Endometrial microvascular endothelial cells (primary cell): ENCODE measurements around the gene PPP2R2B. TPM values are rescaled to one million over a fixed set of nuclear protein-coding genes. Genes with fewer than 3 reads are reported as not detected.

Experiments
- in situ Hi-C: cut with HindIII; loops from 2 replicates; pipeline ENCODE4 v1.10.0; 2017; ENCODE audit warnings: low sequenced_read_pairs, low pct_unique_long_range_greater_than_20kb; ENCODE audit errors: inconsistent ontology term
- total RNA-seq: library from RNA; depleted of rRNA; stranded (reverse); fragments of >200 nt; gene quantifications from one replicate; pipeline ENCODE4 v1.2.3, GENCODE V29; 2015; ENCODE audit errors: inconsistent ontology term

Gene PPP2R2B
- total RNA-seq, 1 donor from 2014 or later = not detected

GRCh38 chr5:146840016-146840415, 38.5 kb downstream of the PPP2R2B start:
- in situ Hi-C loops = no loop called here

DNA sequence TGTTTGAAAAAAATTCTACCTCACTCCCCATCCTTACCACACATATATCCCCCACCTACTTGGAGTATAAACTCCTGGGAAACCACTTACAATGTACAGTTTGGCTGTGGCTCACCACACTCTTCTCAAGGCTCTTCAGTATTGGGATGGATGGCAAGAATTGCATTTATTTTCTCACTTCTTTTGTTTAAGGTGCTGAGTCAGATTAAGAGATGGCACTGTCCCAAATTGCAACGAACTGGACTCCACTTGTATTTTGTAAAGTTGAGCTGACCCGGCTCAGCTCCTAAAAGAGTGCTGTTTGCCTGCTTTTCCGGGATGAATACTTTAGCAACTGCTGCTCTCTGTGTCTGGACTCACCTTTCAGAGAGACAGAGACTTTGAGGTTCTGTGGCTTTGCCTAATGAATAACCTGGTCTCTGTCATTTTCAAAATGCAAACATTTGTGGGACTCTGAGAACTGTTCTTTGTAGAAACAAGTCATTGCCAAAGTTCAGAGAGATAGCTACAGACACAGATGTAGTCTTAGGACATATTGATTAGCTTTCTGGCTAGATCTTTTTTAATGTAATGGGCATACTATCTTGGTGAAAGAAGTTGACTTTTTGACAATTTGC, 42.2 kb downstream of the PPP2R2B start:
- in situ Hi-C loops = no loop called here

- in situ Hi-C loops = no loop called here
Measured at GRCh38 chr5:146832985-146833732, 45.4 kb downstream of the PPP2R2B start.

DNA sequence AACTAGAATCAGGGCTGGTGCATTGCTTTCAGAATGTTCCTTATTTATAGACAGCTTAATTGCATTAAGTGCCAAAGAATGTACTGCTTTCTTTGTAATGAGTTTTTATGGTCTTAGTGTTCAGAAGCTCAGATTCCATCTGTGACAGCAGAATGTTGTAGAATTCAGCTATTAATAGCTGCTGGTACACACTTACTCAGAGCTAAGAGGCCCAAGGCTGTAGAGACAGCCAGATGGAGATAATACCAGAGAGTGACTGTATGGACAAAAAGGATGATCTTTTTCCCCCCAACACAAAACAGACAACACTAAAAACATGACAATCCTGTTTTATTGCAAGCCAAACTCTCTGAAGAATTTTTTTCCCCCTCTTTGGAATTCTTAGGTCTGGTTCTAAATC, 50.2 kb downstream of the PPP2R2B start:
- in situ Hi-C loops = no loop called here

DNA sequence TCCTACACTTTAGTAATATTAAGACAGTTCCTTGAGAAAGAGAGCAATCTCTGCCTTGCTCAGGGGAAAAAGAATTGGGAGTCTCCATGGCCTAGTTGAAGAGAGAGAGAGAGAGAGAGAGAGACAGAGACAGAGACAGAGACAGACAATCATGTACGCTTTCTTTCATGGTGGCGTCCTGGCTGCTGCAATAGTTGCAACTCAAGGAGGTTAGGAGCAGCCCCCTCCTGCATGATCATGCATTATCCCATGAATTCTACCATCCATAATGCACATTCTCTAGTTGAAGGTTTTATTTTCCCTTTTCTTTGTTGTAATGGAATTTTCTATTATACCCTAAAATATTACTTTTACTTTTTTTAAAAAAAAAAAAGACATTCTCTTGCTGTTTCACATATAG, 50.7 kb downstream of the PPP2R2B start:
- in situ Hi-C loops = no loop called here

- in situ Hi-C loops = no loop called here
Measured at GRCh38 chr5:146825033-146825432, 53.5 kb downstream of the PPP2R2B start.

DNA sequence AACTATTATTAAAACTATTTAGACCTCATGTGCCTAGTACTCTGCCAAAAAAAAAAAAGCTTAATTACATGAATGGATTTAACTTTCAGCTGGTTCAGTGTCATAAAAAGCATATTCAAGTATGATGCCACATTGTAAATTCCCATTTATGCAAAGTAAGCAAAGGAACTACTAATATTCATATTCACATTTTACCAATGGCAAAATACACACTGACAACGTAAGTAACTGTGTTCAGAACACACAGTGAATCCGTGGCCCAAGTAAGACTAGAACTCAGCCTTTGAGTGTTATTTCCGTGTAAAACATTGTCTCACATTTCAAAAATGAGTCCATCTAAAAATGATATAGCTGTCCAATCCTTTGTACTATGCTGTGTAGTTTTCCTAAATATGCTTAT, 56.8 kb downstream of the PPP2R2B start:
- in situ Hi-C loops = no loop called here

DNA sequence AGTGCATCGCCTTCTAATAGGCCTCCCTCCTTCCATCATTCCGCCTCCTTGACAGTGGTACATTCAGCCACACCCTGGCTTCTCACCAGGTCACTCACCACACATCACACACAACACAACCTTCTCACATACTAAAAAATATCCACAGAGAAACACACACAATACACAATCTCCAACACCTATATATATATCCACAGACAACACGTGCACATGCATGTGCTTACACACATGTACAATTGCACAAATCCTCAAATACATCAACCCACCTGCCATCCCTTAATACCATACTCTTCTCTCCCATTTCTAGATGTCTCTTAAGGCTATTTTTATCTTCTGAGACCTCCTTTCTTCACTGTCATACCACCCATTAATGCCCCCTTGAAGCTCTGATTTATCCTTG, 57.6 kb downstream of the PPP2R2B start:
- in situ Hi-C loops = no loop called here

DNA sequence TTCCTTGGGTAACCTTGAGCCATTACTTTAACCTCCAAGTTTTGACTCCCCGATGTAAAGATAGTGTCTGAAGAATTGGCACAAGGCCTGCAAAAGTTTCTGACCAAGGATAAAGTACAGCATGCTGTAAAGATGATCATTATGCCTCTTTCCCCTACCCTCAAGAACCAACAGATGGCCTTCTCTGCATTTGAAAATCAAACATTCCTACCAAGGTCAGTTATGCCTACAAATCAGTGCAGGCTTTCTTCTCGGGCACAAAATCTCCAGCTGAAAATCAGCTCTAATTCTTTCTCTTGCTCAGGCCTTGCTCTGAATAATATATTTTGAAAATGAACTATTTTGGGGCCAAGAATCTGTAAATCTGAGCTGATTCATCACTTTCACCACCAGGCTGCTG, 59.7 kb downstream of the PPP2R2B start:
- in situ Hi-C loops = no loop called here

- in situ Hi-C loops = no loop called here
Measured at GRCh38 chr5:146817973-146818372, 60.6 kb downstream of the PPP2R2B start.

GRCh38 chr5:146816775-146817387, 61.7 kb downstream of the PPP2R2B start:
- in situ Hi-C loops = no loop called here

DNA sequence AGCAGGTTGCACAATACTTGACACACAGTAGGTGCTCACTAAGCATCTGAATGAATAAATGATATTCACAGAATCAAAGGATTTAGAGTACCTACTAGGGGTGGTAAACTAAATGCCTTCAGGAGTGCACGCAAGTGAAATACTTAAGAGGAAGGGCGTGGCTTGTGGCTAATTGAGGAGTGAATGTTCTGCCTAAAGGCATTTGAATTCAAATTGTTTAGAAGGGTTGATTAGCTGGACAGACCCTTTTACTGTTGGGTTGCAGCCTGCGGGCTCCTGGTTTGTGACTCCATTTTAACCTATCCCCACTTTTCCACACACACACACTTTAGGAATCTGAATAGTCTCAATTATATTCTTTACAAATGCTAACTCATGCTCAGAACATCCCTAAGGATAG, 63.1 kb downstream of the PPP2R2B start:
- in situ Hi-C loops = no loop called here

DNA sequence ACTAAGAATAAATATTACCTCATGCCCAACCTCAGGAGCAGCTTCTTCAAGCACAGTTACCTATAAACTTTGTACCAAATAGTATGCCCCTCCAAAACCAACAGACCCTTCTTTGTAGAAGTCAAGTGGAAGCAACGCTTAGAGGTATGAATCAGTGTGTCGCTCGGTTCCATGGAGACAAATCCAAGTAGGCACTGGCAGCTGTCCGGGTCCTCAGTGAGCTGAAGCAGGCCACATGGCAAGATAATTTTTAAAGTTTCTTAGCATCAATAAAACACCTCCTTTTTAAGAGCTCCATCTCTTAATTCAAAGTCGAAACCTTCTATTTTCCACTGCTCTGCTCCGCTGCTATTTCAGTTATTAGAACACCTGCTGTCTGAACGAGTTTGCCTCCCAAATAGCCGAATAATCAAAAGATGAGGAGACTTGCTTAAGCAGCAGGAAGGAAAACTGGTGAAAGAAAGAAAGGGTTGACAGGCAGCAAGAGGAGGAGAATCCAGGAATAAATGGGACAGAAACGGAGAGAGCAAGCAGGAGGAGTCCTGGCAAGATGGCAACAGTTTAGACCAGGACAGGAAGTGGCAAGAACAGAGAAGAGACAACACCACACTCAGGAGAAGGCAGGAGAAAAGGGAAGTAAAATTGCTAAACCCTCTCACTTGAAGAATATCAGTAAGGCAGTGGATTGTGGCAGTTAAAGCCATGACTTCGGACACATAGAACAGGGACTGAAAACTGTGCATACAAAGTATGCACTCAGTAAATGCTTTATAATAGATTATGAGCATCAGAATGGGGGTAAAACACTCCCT, 65.0 kb downstream of the PPP2R2B start:
- in situ Hi-C loops = no loop called here

DNA sequence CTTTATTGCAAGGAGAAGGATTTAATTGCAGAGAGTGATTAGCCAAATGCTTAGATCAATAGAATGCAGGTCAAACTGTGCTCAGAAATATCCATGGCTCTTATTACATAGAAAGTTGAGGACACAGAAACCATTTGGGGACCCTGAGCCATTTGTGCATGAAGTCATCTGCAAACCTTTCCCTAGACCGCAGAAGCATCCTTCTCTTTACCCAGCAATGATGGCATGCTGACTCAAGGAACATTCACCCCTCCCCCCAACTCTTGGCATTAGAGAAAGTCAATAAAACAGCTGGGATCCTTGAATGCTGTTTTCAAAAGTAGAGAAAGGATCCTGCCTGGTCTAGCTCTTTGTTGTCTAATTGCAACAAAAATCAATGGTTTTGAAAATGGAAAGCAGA, 73.5 kb downstream of the PPP2R2B start:
- in situ Hi-C loops = no loop called here

GRCh38 chr5:146802945-146803522, 75.5 kb downstream of the PPP2R2B start:
- in situ Hi-C loops = no loop called here

GRCh38 chr5:146799671-146800070, 78.9 kb downstream of the PPP2R2B start:
- in situ Hi-C loops = no loop called here

GRCh38 chr5:146799231-146799630, 79.3 kb downstream of the PPP2R2B start:
- in situ Hi-C loops = no loop called here

DNA sequence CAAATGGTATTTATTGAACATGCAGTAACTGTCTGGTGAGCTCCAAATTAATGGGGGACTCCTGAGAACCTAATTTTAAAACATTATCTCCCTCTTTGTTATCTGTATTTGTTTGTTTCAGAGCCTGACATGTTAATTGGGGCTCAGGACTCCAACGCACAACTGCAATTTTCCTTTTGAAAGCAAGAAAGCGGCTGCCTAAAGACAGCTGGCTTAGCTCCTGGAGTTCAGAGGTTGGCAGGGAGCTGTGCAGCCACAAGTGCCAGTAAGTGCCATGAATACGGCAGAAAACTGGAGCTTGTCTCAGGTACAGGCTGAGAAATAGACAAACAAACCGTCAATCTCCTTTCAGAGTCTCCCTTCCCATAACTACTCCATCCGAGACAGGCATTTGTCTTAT, 80.9 kb downstream of the PPP2R2B start:
- in situ Hi-C loops = no loop called here

DNA sequence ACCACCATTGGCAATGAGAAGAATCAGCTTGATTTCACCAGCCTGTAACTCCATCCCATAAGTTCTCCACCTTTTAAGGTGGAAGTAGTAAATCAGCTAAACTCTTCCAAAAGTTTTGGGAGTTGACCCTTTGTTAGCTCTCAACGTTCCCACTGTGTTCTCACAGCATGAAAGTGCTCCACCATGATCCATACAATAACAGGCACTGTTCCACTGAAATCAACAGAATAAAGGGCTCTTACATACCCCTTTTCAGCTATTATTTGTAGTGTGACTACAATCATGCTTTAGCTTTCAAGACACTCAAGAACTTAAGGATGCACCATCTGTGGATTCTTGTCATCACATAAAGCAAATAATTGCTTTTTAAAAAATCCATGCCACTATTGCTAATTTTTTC, 81.6 kb downstream of the PPP2R2B start:
- in situ Hi-C loops = no loop called here
